ENCODE data around the gene GGCX. TPM values are rescaled to one million over a fixed set of nuclear protein-coding genes. Genes with fewer than 3 reads are reported as not detected.

GGCX gene
- total and polyA plus RNA-seq, 2 of the 13 experiments (the other 11 are each of a cell fraction or from before 2014, with no cell fraction given), result 72.5 to 103 TPM

DNA sequence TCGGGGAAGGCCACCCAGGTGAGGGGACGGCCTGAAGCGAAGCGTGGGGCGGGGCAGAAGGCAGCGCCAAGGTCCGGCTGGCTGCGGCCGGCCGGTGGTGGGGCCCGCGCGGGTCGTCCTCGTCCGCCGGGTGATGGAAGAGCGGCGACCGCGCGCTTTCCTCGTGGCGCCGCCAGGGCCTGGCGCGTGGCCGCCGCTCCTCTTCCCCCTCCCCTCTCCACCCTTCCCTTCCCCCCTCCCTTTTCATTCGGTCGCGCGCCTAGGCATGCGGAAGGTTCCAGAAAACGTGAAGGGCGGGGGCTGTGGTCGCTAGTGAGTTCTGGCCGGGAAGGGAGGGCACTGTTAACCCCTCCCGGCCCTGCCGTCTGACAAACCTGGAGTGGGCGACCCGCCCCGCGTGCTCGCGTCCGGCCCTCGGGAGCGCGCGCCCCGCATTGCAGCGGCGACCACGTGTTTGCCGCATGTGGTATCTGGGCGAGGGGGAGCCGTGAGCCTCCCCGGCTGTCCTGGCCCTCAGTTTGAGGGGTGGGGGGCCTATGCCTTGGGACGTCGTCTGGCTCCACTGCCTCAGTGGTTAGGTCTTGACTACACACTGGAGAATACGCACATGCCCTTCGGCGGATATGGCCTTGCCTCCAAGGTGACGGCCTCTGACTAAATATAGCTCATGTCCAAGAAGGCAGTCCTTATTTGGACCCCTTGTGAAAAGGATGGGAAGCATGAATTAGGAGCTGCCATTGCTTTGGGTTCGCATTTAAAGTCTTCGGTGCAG, 21.7 kb downstream of the GGCX start (continued):
- TF ChIP-seq ZNF446 (CRISPR knock-in tag; IDR thresholded peaks at IDR 0.05) (no peak; the same call in 1 of the 2 replicates), SP4 (CRISPR knock-in tag; IDR thresholded peaks at IDR 0.05) (no peak; the same call in 1 of the 2 replicates), HDAC6 (IDR thresholded peaks at IDR 0.05; ENCODE audit: low read depth, low read length) (no peak; the same call in 1 of the 2 replicates), ZNF563 (CRISPR knock-in tag; IDR thresholded peaks at IDR 0.05) (peak; percentile 83), MIXL1 (CRISPR knock-in tag; IDR thresholded peaks at IDR 0.05) (no peak; the same call in 1 of the 2 replicates), SUZ12 (IDR thresholded peaks at IDR 0.05; ENCODE audit: low read depth, low read length) (no peak), PATZ1 (CRISPR knock-in tag; IDR thresholded peaks at IDR 0.05) (peak; percentile 79), ZIK1 (CRISPR knock-in tag; IDR thresholded peaks at IDR 0.05; ENCODE audit: borderline replicate concordance, low read depth) (peak; percentile 66; the same call in 1 of the 2 replicates), SRSF4 (IDR thresholded peaks at IDR 0.05; ENCODE audit: low read depth, low read length, poor library complexity, severe bottlenecking) (no peak), NR3C1 (CRISPR knock-in tag; IDR thresholded peaks at IDR 0.05) (no peak; the same call in 1 of the 2 replicates), MLXIP (CRISPR knock-in tag; IDR thresholded peaks at IDR 0.05; ENCODE audit: borderline replicate concordance) (peak; percentile 64; the same call in 1 of the 2 replicates), TAF1 (CRISPR knock-in tag; IDR thresholded peaks at IDR 0.05) (no peak), JDP2 (CRISPR knock-in tag; IDR thresholded peaks at IDR 0.05; ENCODE audit: borderline replicate concordance) (peak; percentile 56; the same call in 1 of the 2 replicates), POLR2G (IDR thresholded peaks at IDR 0.05; ENCODE audit: low read depth, low read length) (no peak), CEBPB (IDR thresholded peaks at IDR 0.05; ENCODE audit: borderline replicate concordance, low read depth, low read length) (no peak), PAXIP1 (CRISPR knock-in tag; conservative IDR thresholded peaks at IDR 0.05) (no peak), HCFC1 (IDR thresholded peaks at IDR 0.05; ENCODE audit: low read depth, low read length) (no peak), ZNF644 (CRISPR knock-in tag; IDR thresholded peaks at IDR 0.05; ENCODE audit: low read depth) (no peak), HMG20B (CRISPR knock-in tag; conservative IDR thresholded peaks at IDR 0.05) (peak; percentile 33; the same call in 1 of the 2 replicates), ZNF138 (CRISPR knock-in tag; IDR thresholded peaks at IDR 0.05; ENCODE audit: low read depth) (0 out of 2 replicates have a peak, but pooled peaks have one; percentile 77)
- TF ChIP-seq, protein P1, sequence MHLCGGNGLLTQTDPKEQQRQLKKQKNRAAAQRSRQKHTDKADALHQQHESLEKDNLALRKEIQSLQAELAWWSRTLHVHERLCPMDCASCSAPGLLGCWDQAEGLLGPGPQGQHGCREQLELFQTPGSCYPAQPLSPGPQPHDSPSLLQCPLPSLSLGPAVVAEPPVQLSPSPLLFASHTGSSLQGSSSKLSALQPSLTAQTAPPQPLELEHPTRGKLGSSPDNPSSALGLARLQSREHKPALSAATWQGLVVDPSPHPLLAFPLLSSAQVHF (CRISPR knock-in tag; IDR thresholded peaks at IDR 0.05), result peak; percentile 59; the same call in 1 of the 2 replicates

All from HepG2 (cell line).